ENCODE data around the gene ZP3. TPM values are rescaled to one million over a fixed set of nuclear protein-coding genes. Genes with fewer than 3 reads are reported as not detected.

Gene ZP3
- total RNA-seq, 1 experiment from 2014 or later: 14.2 TPM

DNA sequence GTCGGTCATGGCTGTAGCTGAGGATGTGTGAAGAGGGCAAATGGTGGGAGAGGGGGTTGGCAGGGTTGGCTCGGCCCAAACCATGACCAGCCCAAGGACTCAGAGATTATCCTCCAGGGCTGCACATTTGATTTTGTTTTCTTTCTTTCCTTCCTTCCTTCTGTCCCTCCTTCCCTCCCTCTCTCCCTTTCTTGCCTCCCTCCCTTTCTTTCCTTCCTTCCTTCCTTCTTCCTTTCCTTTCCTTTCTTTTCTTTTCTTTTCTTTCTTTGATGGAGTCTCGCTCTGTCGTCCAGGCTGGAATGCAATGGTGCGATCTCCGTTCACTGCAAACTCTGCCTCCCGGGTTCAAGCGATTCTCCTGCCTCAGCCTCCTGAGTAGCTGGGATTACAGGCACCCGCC is 19.0 kb upstream of the ZP3 start:
- Histone ChIP-seq H3K4me3 (no peak overlapping the region), H3K4me2 (no peak overlapping the region), H3K4me1 (replicated peaks; ENCODE audit: insufficient read depth) (peaks cover 9% of the 10 kb centered on the region; the same call in 1 of the 2 replicates), H3K9me3 (ENCODE audit: insufficient read depth, low read depth) (no peaks in the 10 kb centered on the region), H3K27me3 (ENCODE audit: insufficient read depth, low read depth) (no peaks in the 10 kb centered on the region), H3K9me2 (ENCODE audit: insufficient read depth) (no peaks in the 10 kb centered on the region), H2AFZ (no peak overlapping the region), H3K36me3 (ENCODE audit: low read depth) (no peaks in the 10 kb centered on the region), H4K20me1 (ENCODE audit: insufficient read depth) (no peaks in the 10 kb centered on the region), H3K79me2 (ENCODE audit: low read depth) (no peaks in the 10 kb centered on the region), H3F3A (ENCODE audit: insufficient read depth, low read depth) (0 out of 2 replicates have a peak, but pooled peaks cover 3% of the 10 kb centered on the region), H3K27ac (no peak overlapping the region)
- BruUV-seq (replicated peaks): no TSS peak
- no peak for DNase-seq
- ChIA-PET CTCF (no interaction called here), POLR2A (ENCODE audit: unreplicated experiment) (no interaction called here)
- TF ChIP-seq EZH2 (IDR thresholded peaks at IDR 0.05; ENCODE audit: low read depth) (no peak), CTCF (conservative IDR thresholded peaks at IDR 0.05) (no peak)
- intact Hi-C loops (cut with micrococcal nuclease; ENCODE audit: unreplicated experiment): no loop called here

DNA sequence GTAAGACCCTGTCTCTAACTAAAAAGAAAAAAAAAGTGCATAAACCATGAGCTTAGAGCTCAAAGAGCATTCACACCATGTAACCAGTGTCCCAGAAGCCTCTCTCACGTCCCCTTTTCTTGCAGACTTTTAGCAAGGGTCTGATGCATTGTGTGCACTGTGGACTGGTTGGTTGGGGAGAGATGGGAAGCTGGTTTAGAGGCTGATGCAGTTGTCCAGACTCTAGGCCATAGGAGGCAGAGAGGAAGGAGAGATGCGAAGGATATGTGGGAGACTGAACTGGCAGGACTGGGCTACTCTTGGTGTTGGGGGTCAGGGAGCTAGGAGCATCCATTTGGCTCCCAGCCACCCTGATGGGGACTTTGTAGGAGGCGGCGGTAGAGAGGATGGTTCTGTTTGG is 17.0 kb upstream of the ZP3 start:
- Histone ChIP-seq H3K4me3 (no peak overlapping the region), H3K9me2 (ENCODE audit: insufficient read depth) (no peaks in the 10 kb centered on the region), H3F3A (ENCODE audit: insufficient read depth, low read depth) (no peaks in the 10 kb centered on the region), H3K79me2 (ENCODE audit: low read depth) (no peaks in the 10 kb centered on the region), H3K4me2 (no peak overlapping the region), H2AFZ (no peak overlapping the region), H3K27me3 (ENCODE audit: insufficient read depth, low read depth) (no peaks in the 10 kb centered on the region), H4K20me1 (ENCODE audit: insufficient read depth) (no peaks in the 10 kb centered on the region), H3K9me3 (ENCODE audit: insufficient read depth, low read depth) (no peaks in the 10 kb centered on the region), H3K27ac (no peak overlapping the region), H3K36me3 (ENCODE audit: low read depth) (no peaks in the 10 kb centered on the region), H3K4me1 (replicated peaks; ENCODE audit: insufficient read depth) (peaks cover 9% of the 10 kb centered on the region; the same call in 1 of the 2 replicates)
- DNase-seq: no peak
- intact Hi-C loops (cut with micrococcal nuclease; ENCODE audit: unreplicated experiment): no loop called here
- TF ChIP-seq CTCF (conservative IDR thresholded peaks at IDR 0.05): no peak
- no peak for TF ChIP-seq EZH2 (IDR thresholded peaks at IDR 0.05; ENCODE audit: low read depth)
- ChIA-PET POLR2A (ENCODE audit: unreplicated experiment) (interaction anchor here (0.7 kb wide), 1 partner anchor 110 kb away, joined by 3 read pairs; no protein-coding TSS in a partner anchor), CTCF (interaction anchor here (0.6 kb wide), 1 partner anchor 11 kb away, joined by 3 read pairs; no protein-coding TSS in a partner anchor)
- BruUV-seq (replicated peaks): no TSS peak

DNA sequence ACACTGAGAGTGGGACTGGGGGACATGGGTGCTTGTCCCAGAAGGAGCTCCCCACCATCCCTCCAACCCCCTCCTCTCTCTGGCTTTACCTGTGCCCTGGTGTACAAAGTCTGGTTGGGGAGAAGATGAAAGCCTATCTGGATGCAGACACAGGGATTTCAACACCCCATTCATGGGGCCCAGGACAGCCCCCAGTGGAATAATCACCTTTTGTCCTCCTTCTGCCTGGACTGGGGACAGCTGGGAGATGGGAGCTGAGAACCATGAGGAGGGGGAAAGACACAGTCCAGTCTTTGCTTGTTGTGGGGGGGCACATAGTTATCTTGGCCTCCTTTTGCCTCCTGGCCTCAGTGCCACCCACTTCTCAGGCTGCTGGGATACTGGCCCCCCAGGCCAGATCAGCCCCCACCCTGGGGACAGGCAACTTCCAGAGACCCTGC is 16.6 kb upstream of the ZP3 start:
- no TSS peak for BruUV-seq (replicated peaks)
- H3K27me3 ChIP-seq (ENCODE audit: insufficient read depth, low read depth): no peaks in the 10 kb centered on the region
- H3K4me2 ChIP-seq: no peak overlapping the region
- DNase-seq: no peak
- H4K20me1 ChIP-seq (ENCODE audit: insufficient read depth): no peaks in the 10 kb centered on the region
- no peaks in the 10 kb centered on the region for H3F3A ChIP-seq (ENCODE audit: insufficient read depth, low read depth)
- peaks cover 9% of the 10 kb centered on the region; the same call in 1 of the 2 replicates for H3K4me1 ChIP-seq (replicated peaks; ENCODE audit: insufficient read depth)
- H3K9me2 ChIP-seq (ENCODE audit: insufficient read depth): no peaks in the 10 kb centered on the region
- H3K9me3 ChIP-seq (ENCODE audit: insufficient read depth, low read depth): no peaks in the 10 kb centered on the region
- no peaks in the 10 kb centered on the region for H3K36me3 ChIP-seq (ENCODE audit: low read depth)
- no peaks in the 10 kb centered on the region for H3K79me2 ChIP-seq (ENCODE audit: low read depth)
- no peak for TF ChIP-seq EZH2 (IDR thresholded peaks at IDR 0.05; ENCODE audit: low read depth)
- intact Hi-C loops (cut with micrococcal nuclease; ENCODE audit: unreplicated experiment): no loop called here
- no peak overlapping the region for H3K4me3 ChIP-seq
- no peak overlapping the region for H2AFZ ChIP-seq
- ChIA-PET POLR2A (ENCODE audit: unreplicated experiment) (interaction anchor here (0.7 kb wide), 1 partner anchor 110 kb away, joined by 3 read pairs; no protein-coding TSS in a partner anchor), CTCF (interaction anchor here (0.6 kb wide), 1 partner anchor 11 kb away, joined by 3 read pairs; no protein-coding TSS in a partner anchor)
- H3K27ac ChIP-seq: no peak overlapping the region

Data from PC-9 (cell line).